BE2C (cell line): ENCODE measurements around the gene AGRP.
"Not testable (repeated sequence)": the region's sequence is repeated elsewhere in the genome, so short reads cannot be mapped to it uniquely, and the experiment has no call there.

Experiments
- DNase-seq: peaks from one replicate; pipeline ENCODE4 v3.0.0-alpha.2; 2020
- H3K27me3 ChIP-seq: fragments of 250-450 bp; sonication (Bioruptor Pico); 2 replicates; pipeline ENCODE4 v1.5.1; 2020; ENCODE audit warnings: mild to moderate bottlenecking
- H3K36me3 ChIP-seq: fragments of 250-450 bp; sonication (Bioruptor Pico); 2 replicates; pipeline ENCODE4 v1.5.1; 2020; ENCODE audit warnings: mild to moderate bottlenecking
- H3K4me1 ChIP-seq: fragments of 250-450 bp; sonication (Bioruptor Pico); 2 replicates; pipeline ENCODE4 v1.5.1; 2020
- H3K4me3 ChIP-seq: 2 replicates; pipeline ENCODE4 v1.5.1; 2011; ENCODE audit warnings: low read depth, low read length
- H3K9me3 ChIP-seq: fragments of 250-450 bp; sonication (Bioruptor Pico); 2 replicates; pipeline ENCODE4 v1.5.1; 2020
- CTCF ChIP-seq: IDR thresholded peaks from 2 replicates; pipeline ENCODE4 v1.5.1; 2012; ENCODE audit warnings: mild to moderate bottlenecking, low read depth, low read length

Gene AGRP

GRCh38 chr16:67518676-67519075, 35.3 kb upstream of the AGRP start:
- DNase-seq = no peak
- Histone ChIP-seq H3K36me3 (no peaks in the 10 kb centered on the region), H3K9me3 (no peaks in the 10 kb centered on the region)

GRCh38 chr16:67517661-67518423, 34.5 kb upstream of the AGRP start:
- Histone ChIP-seq H3K36me3 (no peaks in the 10 kb centered on the region), H3K4me3 (no peak overlapping the region), H3K9me3 (no peaks in the 10 kb centered on the region), H3K4me1 (peaks cover 2% of the 10 kb centered on the region; the same call in 1 of the 2 replicates), H3K27me3 (no peaks in the 10 kb centered on the region)
- DNase-seq = no peak
- no peak for TF ChIP-seq CTCF

More at GRCh38 chr16:67518676-67519075, 35.3 kb upstream of the AGRP start:
- Histone ChIP-seq H3K4me3 (no peak overlapping the region), H3K27me3 (no peaks in the 10 kb centered on the region), H3K4me1 (peaks cover 2% of the 10 kb centered on the region; the same call in 1 of the 2 replicates)
- no peak for TF ChIP-seq CTCF

GRCh38 chr16:67517155-67517445, 33.8 kb upstream of the AGRP start:
- TF ChIP-seq CTCF = no peak
- no peaks in the 10 kb centered on the region for H3K9me3 ChIP-seq
- H3K36me3 ChIP-seq = no peaks in the 10 kb centered on the region
- no peaks in the 10 kb centered on the region for H3K27me3 ChIP-seq
- H3K4me1 ChIP-seq = peaks cover 2% of the 10 kb centered on the region; the same call in 1 of the 2 replicates
- DNase-seq = no peak
- H3K4me3 ChIP-seq = no peak overlapping the region

- no peak for TF ChIP-seq CTCF
- H3K36me3 ChIP-seq = no peaks in the 10 kb centered on the region
- H3K4me1 ChIP-seq = no peaks in the 10 kb centered on the region
- DNase-seq = no peak
- H3K27me3 ChIP-seq = no peaks in the 10 kb centered on the region
- no peaks in the 10 kb centered on the region for H3K9me3 ChIP-seq
- H3K4me3 ChIP-seq = no peak overlapping the region
These were observed 33.2 kb upstream of the AGRP start for GRCh38 chr16:67516296-67517154.

GRCh38 chr16:67514382-67514828, 31.1 kb upstream of the AGRP start:
- TF ChIP-seq CTCF = peak; percentile 74
- H3K9me3 ChIP-seq = no peaks in the 10 kb centered on the region
- no peak overlapping the region for H3K4me3 ChIP-seq
- no peaks in the 10 kb centered on the region for H3K36me3 ChIP-seq
- peak; percentile 86 for DNase-seq
- no peaks in the 10 kb centered on the region for H3K4me1 ChIP-seq
- H3K27me3 ChIP-seq = no peaks in the 10 kb centered on the region

- H3K4me1 ChIP-seq, DNase-seq, H3K36me3 ChIP-seq, H3K27me3 ChIP-seq, H3K9me3 ChIP-seq, H3K4me3 ChIP-seq: not testable (repeated sequence)
These were observed 30.5 kb upstream of the AGRP start for GRCh38 chr16:67513892-67514291.
